Smooth muscle cell (in vitro differentiated cells): ENCODE measurements around the gene GABRB1. TPM values are rescaled to one million over a fixed set of nuclear protein-coding genes. Genes with fewer than 3 reads are reported as not detected.

Experiments
- DNase-seq: peaks from one replicate; lab custom pipeline; 2025; ENCODE audit not compliant: unreplicated experiment; lab: John Stamatoyannopoulos, UW
- H2AFZ ChIP-seq: fragments of 200-600 bp; sonication (generic); 2 replicates; pipeline ENCODE4 v1.6.0; 2016; ENCODE audit warnings: antibody characterized with exemption, low read depth, mild to moderate bottlenecking
- H3F3A ChIP-seq: fragments of 200-600 bp; sonication (generic); 2 replicates; pipeline ENCODE4 v1.6.0; 2017; ENCODE audit warnings: antibody characterized with exemption, low read depth
- H3K27ac ChIP-seq: fragments of 200-600 bp; sonication (generic); 2 replicates; pipeline ENCODE4 v1.5.1; 2016; ENCODE audit warnings: low read depth, mild to moderate bottlenecking
- H3K27me3 ChIP-seq: fragments of 200-600 bp; sonication (generic); 2 replicates; pipeline ENCODE4 v1.6.1; 2016; ENCODE audit warnings: low read depth, mild to moderate bottlenecking
- H3K36me3 ChIP-seq: fragments of 200-600 bp; sonication (generic); 2 replicates; pipeline ENCODE4 v1.5.1; 2016; ENCODE audit warnings: low read depth
- H3K4me1 ChIP-seq: fragments of 200-600 bp; sonication (generic); 2 replicates; pipeline ENCODE4 v1.5.1; 2016; ENCODE audit warnings: low read depth
- H3K4me2 ChIP-seq: fragments of 200-600 bp; sonication (generic); 2 replicates; pipeline ENCODE4 v1.6.0; 2016; ENCODE audit warnings: mild to moderate bottlenecking
- H3K4me3 ChIP-seq: fragments of 200-600 bp; sonication (generic); 2 replicates; pipeline ENCODE4 v1.5.1; 2016; ENCODE audit warnings: mild to moderate bottlenecking
- H3K79me2 ChIP-seq: fragments of 200-600 bp; sonication (generic); 2 replicates; pipeline ENCODE4 v1.6.0; 2016; ENCODE audit warnings: low read depth, mild to moderate bottlenecking
- H3K9ac ChIP-seq: fragments of 200-600 bp; sonication (generic); 2 replicates; pipeline ENCODE4 v1.6.0; 2016; ENCODE audit warnings: low read depth
- H3K9me3 ChIP-seq: fragments of 200-600 bp; sonication (generic); replicated peaks from 2 replicates; pipeline ENCODE4 v1.5.1; 2016; ENCODE audit warnings: low read depth
- H4K20me1 ChIP-seq: fragments of 200-600 bp; sonication (generic); 2 replicates; pipeline ENCODE4 v1.6.0; 2016; ENCODE audit warnings: low read depth
- CTCF ChIP-seq: fragments of 200-600 bp; sonication (generic); IDR thresholded peaks from 2 replicates; pipeline ENCODE4 v1.5.1; 2017; ENCODE audit warnings: borderline replicate concordance, mild to moderate bottlenecking, antibody characterized with exemption; ENCODE audit not compliant: insufficient read depth, poor library complexity, severe bottlenecking
- WGBS: methylation state at CpG from one replicate; pipeline ENCODE4 v1.1.7; 2016; ENCODE audit warnings: low lambda C conversion rate; 5-methylcytosine and 5-hydroxymethylcytosine counted together
- polyA plus RNA-seq: library from polyadenylated mRNA; unstranded; fragments of >200 nt; fragmentation: Nextera tagmentation; extraction: Ambion mirVana; gene quantifications from 2 replicates; pipeline ENCODE4 v1.2.1, GENCODE V29; 2016
- total RNA-seq: library from RNA; depleted of rRNA; stranded (reverse); fragments of >200 nt; gene quantifications from 2 replicates; pipeline ENCODE4 v1.2.3, GENCODE V29; 2014

Gene GABRB1
- total and polyA plus RNA-seq, 2 experiments from 2014 or later: 0.22 TPM; not detected in 1

- Histone ChIP-seq H3K27ac (no peak overlapping the region), H3K36me3 (no peaks in the 10 kb centered on the region), H3K9ac (no peak overlapping the region), H4K20me1 (no peaks in the 10 kb centered on the region), H3F3A (no peaks in the 10 kb centered on the region), H3K4me3 (no peak overlapping the region), H3K4me2 (no peak overlapping the region), H3K79me2 (no peaks in the 10 kb centered on the region), H3K27me3 (no peaks in the 10 kb centered on the region), H2AFZ (no peak overlapping the region), H3K9me3 (no peaks in the 10 kb centered on the region), H3K4me1 (no peaks in the 10 kb centered on the region)
- 100% methylated on average over 2 of the region's 2 CpGs for WGBS
- TF ChIP-seq CTCF: no peak
- no peak for DNase-seq
Observed at GRCh38 chr4:47367761-47368160, 336.4 kb downstream of the GABRB1 start.

GRCh38 chr4:47368211-47368610 is 336.8 kb downstream of the GABRB1 start:
- Histone ChIP-seq H2AFZ (no peak overlapping the region), H3K4me3 (no peak overlapping the region), H3K9me3 (no peaks in the 10 kb centered on the region), H3K27me3 (no peaks in the 10 kb centered on the region), H3K36me3 (no peaks in the 10 kb centered on the region), H3F3A (no peaks in the 10 kb centered on the region), H3K4me2 (no peak overlapping the region), H4K20me1 (no peaks in the 10 kb centered on the region), H3K9ac (no peak overlapping the region), H3K79me2 (no peaks in the 10 kb centered on the region), H3K4me1 (no peaks in the 10 kb centered on the region), H3K27ac (no peak overlapping the region)
- no peak for TF ChIP-seq CTCF
- WGBS: 65% methylated on average over 1 of the region's 1 CpG
- DNase-seq: no peak

GRCh38 chr4:47372561-47372960 is 341.2 kb downstream of the GABRB1 start:
- Histone ChIP-seq H3K27ac (no peak overlapping the region), H4K20me1 (no peaks in the 10 kb centered on the region), H3K27me3 (no peaks in the 10 kb centered on the region), H3K4me2 (no peak overlapping the region), H2AFZ (no peak overlapping the region), H3K9me3 (no peaks in the 10 kb centered on the region), H3K9ac (no peak overlapping the region), H3K79me2 (no peaks in the 10 kb centered on the region), H3F3A (no peaks in the 10 kb centered on the region), H3K4me1 (no peaks in the 10 kb centered on the region), H3K4me3 (no peak overlapping the region), H3K36me3 (no peaks in the 10 kb centered on the region)
- 93% methylated on average over 2 of the region's 2 CpGs for WGBS
- TF ChIP-seq CTCF: no peak
- no peak for DNase-seq

GRCh38 chr4:47373174-47373573 is 341.8 kb downstream of the GABRB1 start:
- Histone ChIP-seq H3K36me3 (no peaks in the 10 kb centered on the region), H2AFZ (no peak overlapping the region)

More at GRCh38 chr4:47373174-47373573, 341.8 kb downstream of the GABRB1 start:
- Histone ChIP-seq H3K27ac (no peak overlapping the region), H3K4me3 (no peak overlapping the region), H3K4me2 (no peak overlapping the region), H3K9me3 (no peaks in the 10 kb centered on the region), H3K79me2 (no peaks in the 10 kb centered on the region), H3K27me3 (no peaks in the 10 kb centered on the region), H3F3A (no peaks in the 10 kb centered on the region), H4K20me1 (no peaks in the 10 kb centered on the region), H3K9ac (no peak overlapping the region), H3K4me1 (no peaks in the 10 kb centered on the region)
- no peak for TF ChIP-seq CTCF
- DNase-seq: no peak
